Superior temporal gyrus (tissue), 1 donor: ENCODE measurements around the gene SORD.
"Not testable (repeated sequence)": the region's sequence is repeated elsewhere in the genome, so short reads cannot be mapped to it uniquely, and the experiment has no call there.

Experiments used
- DNase-seq: peaks from one replicate; pipeline ENCODE4 v3.0.0-alpha.2; 2016; ENCODE audit errors: extremely low spot score

Gene SORD

DNA sequence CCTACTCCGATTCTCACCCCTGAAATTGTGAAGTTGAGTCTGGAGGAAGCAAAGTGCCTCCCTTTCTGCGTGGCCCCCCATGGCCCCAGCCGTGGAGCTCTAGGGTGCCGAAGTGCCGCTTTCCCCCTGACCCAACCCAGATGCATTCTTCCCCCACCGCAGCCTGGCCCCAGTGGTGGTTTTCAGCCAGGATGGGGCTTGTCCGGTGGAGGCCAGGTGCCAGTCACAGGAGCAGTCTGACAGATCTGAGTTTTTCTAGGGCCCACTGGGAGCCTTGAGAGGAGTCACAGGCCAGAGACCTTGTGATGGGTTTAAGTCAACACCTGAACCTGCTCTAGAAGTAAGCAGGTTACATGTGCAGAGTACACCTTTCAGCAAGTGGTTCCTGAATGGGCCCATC, 39.3 kb downstream of the SORD start:
- DNase-seq: not testable (repeated sequence)

DNA sequence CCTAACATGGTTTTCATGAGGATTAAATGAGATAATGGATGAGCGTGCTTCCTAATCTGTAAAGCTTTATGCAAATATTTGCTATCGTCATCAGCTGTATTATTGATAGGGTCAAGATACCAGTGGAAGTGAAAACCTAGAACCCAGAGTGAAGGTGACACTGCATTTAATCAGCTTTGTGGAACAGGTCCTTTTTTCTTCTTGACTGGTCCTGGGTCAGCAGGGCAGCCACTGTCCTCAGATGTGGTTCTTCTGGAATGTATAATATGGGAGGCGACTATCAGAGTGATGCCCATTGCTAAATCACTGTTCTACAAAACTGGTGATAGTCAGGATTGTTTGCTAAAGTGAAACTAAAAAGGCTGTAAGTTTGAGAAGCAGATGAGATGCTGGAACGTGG, 41.4 kb downstream of the SORD start:
- no peak for DNase-seq

DNA sequence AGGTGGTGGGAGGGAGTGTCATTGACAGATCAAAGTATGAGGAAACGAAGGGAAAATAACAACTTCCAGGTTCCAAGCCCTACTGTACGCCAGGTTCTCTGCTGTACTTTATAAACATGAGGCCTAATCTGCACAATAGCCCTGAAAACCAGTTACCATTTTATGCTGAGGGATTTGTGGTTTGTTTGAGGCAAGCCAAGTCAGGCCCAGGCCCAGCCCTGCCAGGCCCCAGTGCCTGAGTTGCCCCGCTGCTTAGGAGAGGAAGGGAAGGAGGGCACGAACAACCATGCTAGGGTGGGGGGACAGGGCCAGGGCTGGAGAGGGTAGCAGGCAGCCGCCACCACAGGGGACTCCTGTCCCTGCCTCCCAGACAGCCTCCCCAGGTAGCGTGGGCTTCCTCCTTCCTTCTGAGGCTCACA, 47.0 kb downstream of the SORD start:
- not testable (repeated sequence) for DNase-seq

DNA sequence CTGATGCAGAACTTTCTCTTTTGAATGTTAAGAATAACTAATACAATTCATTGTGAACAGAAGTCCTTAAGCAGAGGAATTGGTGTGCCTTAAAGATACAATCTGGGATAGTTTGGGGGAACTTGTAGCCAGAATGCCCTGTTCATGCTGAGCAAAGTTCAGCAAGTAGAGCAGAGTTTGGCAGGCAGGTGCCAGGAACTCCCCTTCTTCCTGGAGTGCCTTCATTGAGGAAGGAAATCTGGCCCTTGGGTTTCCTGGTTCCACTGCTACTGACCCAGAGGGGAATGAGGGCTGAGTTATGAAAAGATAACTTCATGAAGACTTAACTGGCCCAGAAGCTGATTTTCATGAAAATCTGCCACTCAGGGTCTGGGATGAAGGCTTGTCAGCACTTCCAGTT, 50.6 kb downstream of the SORD start:
- DNase-seq: not testable (repeated sequence)

DNA sequence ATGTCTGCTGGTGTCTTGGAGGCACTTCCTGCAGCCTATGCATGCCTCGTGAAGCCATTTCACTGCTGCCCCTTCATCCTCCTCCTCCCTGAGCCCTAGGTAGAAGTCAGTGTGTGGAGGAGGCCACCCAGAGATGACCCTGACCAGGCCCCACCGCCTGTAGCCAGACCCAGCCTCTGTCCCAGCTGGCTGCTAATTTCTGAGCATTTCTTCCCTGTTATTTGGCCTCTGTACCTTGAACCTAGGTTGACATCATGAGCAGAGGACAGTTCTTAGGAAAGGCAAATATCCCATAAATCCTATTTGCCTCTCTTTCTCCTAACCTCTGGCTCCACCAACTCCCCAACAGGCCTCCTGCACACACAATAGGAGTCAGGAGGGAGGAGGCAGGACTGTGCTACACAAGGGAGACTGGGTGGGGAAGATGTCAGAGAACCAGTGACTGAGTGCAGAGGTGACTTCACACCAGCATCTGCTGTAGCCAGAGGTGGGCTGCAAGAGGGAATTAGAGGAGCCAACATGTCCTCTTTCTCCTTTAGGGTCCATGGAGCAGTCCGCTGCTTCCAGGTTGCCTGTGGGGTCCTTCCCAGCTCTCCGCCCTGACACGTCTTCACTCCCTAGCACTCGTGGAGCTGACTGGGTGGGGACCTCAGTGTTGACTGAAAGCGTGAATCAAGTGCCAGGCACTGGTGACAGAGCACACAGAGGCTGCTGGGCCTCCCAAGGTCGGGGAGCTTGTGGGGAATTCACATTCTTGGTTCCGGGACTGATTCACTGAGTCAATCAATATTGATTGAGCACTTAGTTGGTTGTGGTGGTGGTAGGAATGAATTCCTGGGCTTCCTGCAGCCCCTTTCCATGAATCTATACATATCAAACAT, 52.7 kb downstream of the SORD start:
- DNase-seq: not testable (repeated sequence)

DNA sequence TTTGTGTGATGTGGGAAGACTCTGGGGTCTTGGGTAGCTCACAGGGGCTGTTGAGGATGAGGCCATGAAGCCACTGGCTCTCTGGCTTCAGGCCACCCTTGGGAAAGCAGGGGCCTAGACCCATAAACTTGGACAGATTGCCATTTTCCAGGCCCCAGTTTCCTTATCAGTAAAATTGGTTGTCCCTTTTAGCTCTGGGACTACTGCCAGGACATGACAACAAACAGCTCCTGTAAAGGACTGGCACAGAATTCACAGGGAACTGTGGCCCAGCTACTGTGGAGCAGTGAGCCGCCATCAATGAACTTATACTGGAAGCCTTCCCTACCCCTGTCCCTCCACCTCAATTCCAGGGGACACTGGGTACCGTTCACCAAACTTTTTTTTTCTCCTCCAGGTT, 54.4 kb downstream of the SORD start:
- DNase-seq: not testable (repeated sequence)

DNA sequence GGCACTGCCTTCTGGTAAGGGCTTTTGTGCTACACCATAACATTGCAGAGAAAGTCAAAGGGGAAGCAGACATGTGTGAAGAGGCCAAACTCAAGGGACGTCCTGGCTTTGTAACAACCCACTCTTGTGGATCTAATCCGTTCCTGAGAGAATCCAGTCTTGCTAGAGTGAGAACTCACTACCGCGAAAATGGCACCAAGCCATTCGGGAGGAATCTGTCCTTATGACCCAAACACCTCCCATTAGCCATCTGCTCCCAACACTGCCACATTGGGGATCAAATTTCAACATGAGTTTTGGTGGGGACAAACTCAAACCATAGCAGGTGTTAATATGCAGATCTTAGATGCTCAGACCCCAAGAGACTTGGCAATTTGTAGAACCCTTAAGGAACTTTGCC, 56.2 kb downstream of the SORD start:
- not testable (repeated sequence) for DNase-seq

DNA sequence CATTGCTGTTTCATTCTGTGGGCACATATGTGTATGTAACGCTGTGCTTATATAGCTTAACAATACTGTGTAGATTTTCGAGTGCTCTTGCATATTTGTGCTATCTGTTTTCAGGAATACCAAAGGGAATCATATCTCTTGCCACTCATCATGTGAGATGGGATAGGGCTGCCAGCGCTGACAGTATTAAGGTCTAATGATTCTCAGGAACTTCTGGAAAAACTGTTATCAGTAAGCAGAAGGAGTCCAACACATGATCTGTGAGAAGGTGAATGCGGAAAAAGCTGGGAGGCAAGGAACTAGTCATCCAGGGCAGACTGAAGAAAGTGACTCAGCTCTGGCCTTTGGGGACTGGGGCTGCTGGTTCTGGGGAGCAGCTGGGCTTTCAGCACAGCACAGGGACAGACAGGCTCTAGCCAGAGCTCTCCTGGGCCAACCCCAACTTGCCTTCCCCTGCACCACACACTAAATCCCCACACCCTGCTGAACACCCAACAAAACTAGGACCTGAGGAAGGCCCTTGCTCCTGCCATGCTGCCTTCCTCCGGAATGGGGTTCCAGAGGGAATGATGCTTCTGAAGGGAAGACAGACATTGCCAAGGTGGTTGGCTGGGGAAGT, 56.7 kb downstream of the SORD start:
- not testable (repeated sequence) for DNase-seq

DNA sequence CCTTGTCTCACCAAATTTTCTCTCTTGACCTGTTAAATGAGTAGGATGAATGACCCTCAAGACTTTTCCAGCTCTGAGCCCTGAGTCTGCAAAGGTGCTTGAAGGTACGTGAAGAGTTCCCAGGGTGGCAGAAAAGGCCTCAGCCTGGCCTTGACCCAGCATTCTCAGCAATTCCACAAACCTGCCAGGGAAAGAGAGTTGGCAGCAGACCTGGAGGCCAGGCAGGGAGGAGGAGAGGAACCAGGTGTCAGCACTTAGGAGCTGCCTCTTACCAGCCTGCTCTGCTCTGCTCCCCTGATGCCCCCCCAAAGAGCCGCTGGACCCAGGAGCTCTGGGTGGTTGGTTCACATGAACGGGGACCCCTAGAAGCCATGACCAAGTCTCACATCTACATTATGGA, 57.6 kb downstream of the SORD start:
- not testable (repeated sequence) for DNase-seq

DNA sequence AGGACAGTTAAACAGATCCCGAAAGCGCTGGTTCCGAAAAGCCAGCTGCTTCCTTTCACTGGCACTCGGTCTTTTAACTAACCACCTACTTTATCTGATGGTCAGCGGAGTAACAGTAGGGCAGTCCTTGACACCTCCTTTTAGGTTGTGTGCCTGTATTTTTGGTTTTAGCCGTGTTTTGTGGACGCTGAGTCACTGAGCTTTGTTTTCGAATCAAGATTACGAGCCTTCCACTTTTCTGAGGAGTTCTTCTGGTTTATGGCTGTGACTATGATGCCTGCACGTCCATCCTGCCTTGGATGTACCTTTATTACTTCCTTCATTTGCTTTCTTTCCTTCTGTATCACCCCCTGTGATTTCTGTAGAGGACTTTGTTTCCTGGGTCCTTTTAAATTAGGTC, 59.4 kb downstream of the SORD start:
- not testable (repeated sequence) for DNase-seq

DNA sequence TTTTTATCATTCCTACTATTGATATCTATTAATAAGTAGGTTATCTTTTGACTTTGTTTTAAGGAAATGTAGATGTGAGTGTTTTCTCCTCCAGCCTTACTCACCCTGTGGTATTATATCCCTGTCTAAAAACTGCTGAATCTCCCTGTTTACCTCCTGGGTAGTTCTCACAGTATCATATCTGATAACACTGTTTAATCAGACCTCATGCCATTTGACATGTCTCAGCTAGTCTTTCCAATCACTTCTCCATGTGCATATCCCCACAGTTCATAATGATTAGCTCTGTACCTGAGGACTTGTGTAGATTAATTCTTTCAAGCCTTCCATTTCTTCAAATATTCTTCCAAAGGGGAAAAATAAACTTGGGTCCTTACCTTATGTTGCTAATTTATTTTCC, 60.2 kb downstream of the SORD start:
- no peak for DNase-seq

DNA sequence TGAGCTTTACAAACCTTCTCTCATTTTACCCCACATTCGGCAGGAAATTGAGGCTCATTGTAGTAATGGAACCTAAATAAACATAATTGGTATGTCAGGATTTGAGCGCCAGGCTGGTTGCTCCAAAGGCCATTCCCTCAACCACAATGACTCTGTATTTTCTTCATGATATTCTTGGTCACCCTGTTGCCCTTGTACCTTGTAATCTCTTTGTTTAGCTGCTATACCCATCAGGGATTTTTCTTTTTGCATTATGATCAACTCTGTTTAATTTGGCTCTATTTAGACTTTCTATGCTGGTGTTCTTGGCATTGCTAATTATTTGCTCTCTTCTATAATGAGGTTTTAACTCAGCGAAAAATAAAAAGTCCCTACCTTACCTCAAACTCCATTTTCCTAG, 61.2 kb downstream of the SORD start:
- no peak for DNase-seq

DNA sequence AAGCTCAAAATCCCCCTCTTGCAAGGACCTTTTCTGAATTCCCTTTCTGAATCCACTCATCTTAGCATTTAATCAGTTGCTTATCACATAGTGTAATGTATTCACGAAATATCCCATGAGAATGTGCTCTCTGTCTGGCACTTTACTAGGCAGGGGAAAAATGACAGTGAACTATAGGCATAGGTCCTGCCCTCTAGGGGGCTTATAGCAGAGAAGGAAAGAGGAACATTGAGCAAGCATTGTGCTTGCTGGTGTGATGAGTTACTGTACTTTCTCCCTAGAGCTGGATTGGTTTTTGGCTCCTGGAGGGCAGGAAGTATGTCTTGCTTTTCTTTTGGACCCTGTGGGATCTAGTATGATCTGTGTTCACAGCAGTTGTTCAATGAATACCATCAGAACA, 64.5 kb downstream of the SORD start:
- DNase-seq: no peak

DNA sequence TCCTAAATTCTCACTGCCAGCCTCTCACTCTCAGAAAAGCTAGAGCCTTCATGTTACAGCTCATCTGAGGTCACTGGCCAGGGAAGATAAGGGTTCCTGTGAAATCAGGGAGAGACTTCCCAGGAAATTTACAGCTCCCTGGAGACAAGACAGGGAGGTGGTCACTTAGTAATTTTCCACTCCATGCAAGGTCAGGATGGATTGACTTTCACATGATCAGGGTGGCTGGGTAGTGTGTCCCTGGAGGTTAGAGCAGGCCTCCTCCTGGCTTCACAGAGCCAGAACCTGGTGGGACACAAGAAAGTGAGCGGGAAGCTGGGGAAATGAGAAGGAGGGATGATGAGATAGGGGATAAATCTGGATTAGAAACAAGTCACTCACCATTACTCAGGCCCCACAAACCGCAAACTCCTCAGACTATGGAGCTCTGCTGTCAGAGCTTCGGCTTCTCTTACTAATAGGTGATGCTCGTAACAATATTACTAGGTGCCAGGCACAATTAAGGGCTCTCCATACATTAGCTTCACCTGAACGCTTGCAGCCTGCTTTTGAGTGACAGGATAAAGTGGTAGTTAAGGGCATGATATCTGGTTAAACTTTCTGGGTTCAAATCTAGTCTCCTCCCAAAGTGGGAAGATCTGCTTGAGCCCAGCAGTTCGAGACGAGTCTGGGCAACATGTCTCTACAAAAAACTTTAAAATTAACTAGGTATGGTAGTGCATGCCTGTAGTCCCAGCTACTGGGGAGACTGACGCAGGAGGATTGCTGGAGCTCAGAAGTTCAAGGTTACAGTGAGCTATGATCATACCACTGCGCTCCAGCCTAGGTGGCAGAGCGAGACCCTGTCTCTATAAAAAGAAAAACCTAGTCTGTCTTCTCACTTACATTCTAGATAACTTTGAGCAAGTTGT, 66.1 kb downstream of the SORD start:
- DNase-seq: no peak

DNA sequence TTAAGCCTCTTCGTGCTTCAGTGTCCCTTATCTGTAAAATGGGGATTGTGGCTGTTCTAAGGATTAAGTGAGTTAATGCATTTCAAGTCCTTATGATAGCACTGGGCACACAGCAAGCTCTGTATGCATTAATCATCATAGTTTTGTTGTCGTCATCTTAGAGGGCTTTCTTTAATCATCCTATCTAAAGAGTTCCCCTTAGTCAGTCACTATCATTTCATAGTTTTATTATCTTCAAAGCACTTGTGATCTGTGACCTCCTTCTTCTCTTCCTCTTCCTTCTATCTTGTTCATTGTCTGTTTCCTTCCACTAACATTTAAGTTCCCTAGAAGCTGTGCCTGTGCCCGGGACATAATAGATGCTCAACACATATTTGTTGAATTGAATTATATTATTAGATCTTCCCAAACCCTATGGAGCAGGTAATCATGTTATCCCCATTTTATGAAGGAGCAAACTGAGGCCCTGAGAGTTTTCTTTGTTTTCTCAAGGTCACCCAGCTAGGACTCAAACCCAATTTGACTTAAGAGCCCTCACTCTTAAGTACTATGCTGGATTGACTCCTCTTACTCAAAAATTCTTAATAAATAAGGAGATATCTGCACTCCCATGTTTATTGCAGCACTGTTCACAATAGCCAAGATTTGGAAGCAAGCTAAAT, 66.8 kb downstream of the SORD start:
- no peak for DNase-seq

DNA sequence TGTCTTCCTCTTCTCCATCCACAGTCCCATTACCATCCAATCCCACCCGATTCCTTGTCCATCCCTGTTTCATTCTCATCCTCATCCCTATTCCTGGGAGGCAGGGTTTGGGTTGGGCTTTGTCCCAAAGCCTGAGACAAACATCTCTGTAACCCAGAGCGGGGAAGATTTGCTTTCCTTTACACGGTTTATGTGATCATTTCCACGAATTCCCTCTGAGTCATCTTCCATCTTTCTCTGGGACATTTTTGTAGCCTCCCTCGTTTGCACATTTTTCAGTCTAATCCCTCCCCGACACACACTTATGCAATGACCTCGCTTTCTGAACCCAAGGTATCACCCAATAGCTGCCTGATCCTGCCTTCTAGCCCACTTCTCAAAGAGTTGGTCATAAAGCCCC, 68.2 kb downstream of the SORD start:
- DNase-seq: no peak

DNA sequence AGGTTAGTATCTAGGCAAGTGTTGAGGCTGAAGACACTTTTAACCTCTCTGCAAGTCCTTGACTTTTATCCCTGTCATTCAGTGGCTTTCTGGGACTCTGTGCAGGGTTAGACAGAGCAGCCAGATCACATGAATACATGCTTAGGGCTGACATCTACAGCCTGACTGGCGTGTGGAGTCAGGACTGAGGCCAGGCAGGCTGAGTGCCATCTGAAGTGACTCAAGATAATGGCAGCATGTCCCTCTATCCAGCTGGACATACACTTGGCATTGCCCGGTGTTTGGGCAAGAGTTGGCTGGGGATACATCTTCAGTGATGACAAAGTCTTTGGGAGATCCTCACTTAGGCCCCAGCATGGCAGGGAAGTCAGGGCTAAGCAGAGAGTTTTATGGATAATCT, 68.6 kb downstream of the SORD start:
- no peak for DNase-seq

DNA sequence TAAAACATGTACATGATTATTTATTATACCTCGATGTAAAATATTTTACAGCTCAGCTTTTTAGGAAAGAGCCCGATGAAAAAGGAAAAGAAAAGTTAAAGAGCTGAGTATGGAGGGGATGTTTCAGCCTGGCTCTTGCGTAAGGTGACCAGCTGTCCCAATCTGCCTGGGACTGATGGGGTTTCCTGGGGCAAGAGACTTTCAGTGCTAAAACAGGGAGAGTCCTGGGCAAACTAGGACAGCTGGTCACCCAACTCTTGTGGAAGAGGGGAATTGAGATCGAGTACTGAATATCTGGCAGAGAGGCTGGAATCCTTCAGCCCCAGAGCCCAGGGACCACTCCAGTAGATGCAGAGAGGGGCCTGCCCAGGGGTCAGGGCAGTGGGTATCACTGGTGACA, 70.0 kb downstream of the SORD start:
- no peak for DNase-seq

DNA sequence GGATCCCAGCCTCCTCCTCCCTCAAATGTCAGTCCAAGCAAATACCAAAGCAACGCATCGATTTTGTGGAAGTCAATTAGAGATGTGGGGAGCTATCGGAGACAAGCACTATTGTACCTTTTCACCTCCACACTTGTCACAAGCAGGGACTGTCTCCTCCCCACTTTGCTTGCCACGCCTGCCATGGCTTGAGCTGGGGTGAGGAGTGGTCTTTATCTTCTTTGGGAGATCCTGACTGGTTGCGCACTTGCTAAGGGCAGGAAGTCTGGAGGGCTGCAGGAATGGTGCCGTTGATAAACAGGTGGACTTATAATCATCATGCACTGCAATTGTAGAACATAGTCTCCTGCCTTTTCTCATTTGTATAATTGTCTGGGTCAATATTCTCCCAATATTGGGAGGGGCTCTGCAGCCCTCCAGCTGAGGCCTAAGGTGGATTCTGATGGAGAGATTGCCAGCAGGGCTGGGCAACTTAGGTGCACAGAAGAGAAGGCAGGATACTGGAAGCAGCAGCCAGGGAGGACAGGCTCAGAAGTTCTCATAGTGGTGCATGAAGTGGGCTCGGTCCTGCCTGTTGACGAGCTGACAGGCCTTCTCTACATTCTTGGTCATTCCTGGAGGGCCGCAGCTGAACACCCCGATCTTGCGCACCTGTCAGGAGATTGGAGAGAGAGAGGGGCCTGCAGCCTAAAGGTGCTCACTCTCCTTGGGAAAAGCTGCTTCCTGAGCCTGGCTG, 70.8 kb downstream of the SORD start:
- DNase-seq: no peak

DNA sequence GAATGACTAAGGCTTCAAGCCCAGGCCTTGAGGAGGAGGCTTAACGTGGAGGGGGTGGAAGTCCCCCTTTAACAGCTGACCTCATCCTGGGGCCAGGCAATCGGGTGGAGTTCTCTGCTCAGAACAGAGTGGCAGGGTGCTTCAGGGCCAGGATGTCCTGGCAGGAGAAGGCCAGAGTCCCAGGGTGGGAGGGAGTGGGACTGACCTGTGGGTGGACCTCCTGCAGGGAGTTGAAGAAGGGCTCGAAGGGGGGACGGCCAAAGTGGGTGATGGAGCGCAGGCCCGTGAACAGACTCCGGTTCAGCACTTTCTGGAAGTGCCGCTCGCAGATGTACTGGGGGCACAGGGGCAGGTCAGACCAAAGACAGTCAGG, 71.3 kb downstream of the SORD start:
- no peak for DNase-seq

DNA sequence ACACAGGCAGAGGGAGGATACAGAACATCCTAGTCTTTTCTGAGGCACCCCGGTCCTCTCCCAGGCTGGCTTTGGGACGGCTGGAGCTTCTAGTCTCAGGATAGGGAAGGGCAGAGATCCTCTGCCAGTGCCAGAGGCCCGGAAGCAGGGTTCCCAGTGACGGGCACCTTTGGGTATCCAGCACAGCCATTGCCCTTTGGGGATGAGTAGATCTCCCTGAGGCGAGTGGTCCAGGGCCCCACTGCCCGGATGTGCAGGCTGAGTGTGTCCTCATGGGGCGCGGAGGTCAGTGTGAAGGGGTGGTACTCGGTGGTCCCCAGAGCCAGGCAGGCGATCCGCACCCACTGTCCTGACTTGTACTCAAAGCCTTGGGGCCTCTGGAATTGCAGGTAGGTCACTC, 72.7 kb downstream of the SORD start:
- no peak for DNase-seq
